Measurements from ENCODE around the gene XIAP. TPM values are rescaled to one million over a fixed set of nuclear protein-coding genes. Genes with fewer than 3 reads are reported as not detected.

Gene XIAP
- total RNA-seq, 4 donors from 2014 or later: 14.4 to 31.1 (median 26.8) TPM

DNA sequence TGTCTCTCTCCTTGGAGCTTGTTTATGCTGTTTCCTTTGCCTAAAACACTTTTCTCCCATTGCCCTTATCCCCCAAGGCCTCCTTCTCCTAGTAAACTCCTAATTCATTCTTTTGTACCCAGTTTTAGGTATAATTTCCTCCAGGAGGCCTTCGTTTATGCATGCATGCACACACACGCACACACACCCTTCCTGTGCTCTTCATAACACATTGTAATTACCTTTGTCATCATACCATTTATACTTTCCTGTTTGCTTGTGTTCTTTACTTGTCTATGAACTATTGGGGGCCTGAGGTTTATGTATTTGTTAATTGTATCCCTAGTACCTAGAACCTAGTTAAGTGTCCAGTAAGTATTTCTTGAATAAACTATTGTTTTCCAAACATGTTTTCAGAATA lies 45.5 kb downstream of the XIAP start:
- intact Hi-C loops (cut with DNase I; ENCODE audit: low total_unique reads): loop anchor here (5.0 kb wide), 1 partner anchor 57 kb away; the partner anchor contains the start of gene STAG2

DNA sequence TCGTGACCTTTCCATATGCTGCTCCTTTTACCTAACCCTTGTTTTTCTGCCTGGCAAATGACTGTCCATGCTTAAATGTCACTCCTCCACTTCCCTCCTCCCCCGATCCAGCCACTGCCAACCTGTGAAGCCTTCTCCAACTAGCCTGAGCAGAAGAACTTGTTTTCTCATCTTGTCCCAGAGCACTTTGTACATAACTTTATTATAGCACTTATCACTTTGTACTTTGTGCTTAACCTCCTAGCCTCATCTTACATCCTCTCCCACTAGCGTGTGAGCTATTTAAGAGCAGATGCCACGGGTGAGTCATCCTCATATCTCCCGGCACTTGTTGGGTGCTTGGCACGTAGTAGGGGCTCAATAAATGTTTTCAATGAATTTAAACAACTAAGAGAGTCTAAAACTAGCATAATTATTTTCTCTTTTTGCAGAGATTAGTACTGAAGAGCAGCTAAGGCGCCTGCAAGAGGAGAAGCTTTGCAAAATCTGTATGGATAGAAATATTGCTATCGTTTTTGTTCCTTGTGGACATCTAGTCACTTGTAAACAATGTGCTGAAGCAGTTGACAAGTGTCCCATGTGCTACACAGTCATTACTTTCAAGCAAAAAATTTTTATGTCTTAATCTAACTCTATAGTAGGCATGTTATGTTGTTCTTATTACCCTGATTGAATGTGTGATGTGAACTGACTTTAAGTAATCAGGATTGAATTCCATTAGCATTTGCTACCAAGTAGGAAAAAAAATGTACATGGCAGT lies 46.9 kb downstream of the XIAP start:
- Histone ChIP-seq H3K4me1 (peaks cover 0 to 19% of the 10 kb centered on the region in 2 donors), H3K27me3 (no peaks in the 10 kb centered on the region), H3K4me3 (no peak overlapping the region), H3K9me3 (no peaks in the 10 kb centered on the region), H3K27ac (peak overlapping the region; percentile 47 to 81 (median 73)), H3K36me3 (peaks cover 0 to 8% of the 10 kb centered on the region in 2 donors)
- DNase-seq: peak; percentile 12 to 46
- intact Hi-C loops (cut with DNase I; ENCODE audit: low total_unique reads) (loop anchor here (5.0 kb wide), 1 partner anchor 56 kb away; the partner anchor contains the start of gene STAG2), in situ Hi-C loops (cut with MboI; ENCODE audit: low sequenced_read_pairs in 4 of 4) (no loop called here)
- ATAC-seq: peak; percentile 86 to 93
- TF ChIP-seq, protein P1, sequence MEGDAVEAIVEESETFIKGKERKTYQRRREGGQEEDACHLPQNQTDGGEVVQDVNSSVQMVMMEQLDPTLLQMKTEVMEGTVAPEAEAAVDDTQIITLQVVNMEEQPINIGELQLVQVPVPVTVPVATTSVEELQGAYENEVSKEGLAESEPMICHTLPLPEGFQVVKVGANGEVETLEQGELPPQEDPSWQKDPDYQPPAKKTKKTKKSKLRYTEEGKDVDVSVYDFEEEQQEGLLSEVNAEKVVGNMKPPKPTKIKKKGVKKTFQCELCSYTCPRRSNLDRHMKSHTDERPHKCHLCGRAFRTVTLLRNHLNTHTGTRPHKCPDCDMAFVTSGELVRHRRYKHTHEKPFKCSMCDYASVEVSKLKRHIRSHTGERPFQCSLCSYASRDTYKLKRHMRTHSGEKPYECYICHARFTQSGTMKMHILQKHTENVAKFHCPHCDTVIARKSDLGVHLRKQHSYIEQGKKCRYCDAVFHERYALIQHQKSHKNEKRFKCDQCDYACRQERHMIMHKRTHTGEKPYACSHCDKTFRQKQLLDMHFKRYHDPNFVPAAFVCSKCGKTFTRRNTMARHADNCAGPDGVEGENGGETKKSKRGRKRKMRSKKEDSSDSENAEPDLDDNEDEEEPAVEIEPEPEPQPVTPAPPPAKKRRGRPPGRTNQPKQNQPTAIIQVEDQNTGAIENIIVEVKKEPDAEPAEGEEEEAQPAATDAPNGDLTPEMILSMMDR (IDR thresholded peaks at IDR 0.05 in 4 of 5, conservative IDR thresholded peaks at IDR 0.05 in 1 of 5): no peak
- TF ChIP-seq POLR2A (IDR thresholded peaks at IDR 0.05): no peak

More for the DNA sequence above, 45.5 kb downstream of the XIAP start:
- H3K36me3 ChIP-seq: peaks cover 0 to 14% of the 10 kb centered on the region in 2 donors
- in situ Hi-C loops (cut with MboI; ENCODE audit: low sequenced_read_pairs in 4 of 4): no loop called here
- no peaks in the 10 kb centered on the region for H3K9me3 ChIP-seq
- no peaks in the 10 kb centered on the region for H3K27me3 ChIP-seq
- TF ChIP-seq POLR2A (IDR thresholded peaks at IDR 0.05): no peak
- TF ChIP-seq, protein P1 (IDR thresholded peaks at IDR 0.05 in 4 of 5, conservative IDR thresholded peaks at IDR 0.05 in 1 of 5): no peak
- ATAC-seq (peak in 1 of 2 donors; percentile 53), DNase-seq (no peak)
- H3K4me3 ChIP-seq: no peak overlapping the region
- peaks cover 0 to 19% of the 10 kb centered on the region in 2 donors for H3K4me1 ChIP-seq
- H3K27ac ChIP-seq: peak overlapping the region; percentile 5 to 81 (median 73)

DNA sequence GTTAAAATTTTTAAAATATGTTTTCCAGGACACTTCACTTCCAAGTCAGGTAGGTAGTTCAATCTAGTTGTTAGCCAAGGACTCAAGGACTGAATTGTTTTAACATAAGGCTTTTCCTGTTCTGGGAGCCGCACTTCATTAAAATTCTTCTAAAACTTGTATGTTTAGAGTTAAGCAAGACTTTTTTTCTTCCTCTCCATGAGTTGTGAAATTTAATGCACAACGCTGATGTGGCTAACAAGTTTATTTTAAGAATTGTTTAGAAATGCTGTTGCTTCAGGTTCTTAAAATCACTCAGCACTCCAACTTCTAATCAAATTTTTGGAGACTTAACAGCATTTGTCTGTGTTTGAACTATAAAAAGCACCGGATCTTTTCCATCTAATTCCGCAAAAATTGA lies 49.7 kb downstream of the XIAP start:
- intact Hi-C loops (cut with DNase I; ENCODE audit: low total_unique reads): loop anchor here (5.0 kb wide), 1 partner anchor 53 kb away; the partner anchor contains the start of gene STAG2
- in situ Hi-C loops (cut with MboI; ENCODE audit: low sequenced_read_pairs in 4 of 4): no loop called here
- Histone ChIP-seq H3K9me3 (no peaks in the 10 kb centered on the region), H3K4me3 (no peak overlapping the region), H3K36me3 (no peaks in the 10 kb centered on the region), H3K27me3 (no peaks in the 10 kb centered on the region), H3K4me1 (peaks cover 0 to 17% of the 10 kb centered on the region in 2 donors), H3K27ac (peak overlapping the region in 1 of 4 donors; percentile 10)
- ATAC-seq: no peak
- no peak for TF ChIP-seq POLR2A (IDR thresholded peaks at IDR 0.05)
- TF ChIP-seq, protein P1 (IDR thresholded peaks at IDR 0.05 in 4 of 5, conservative IDR thresholded peaks at IDR 0.05 in 1 of 5): no peak
- DNase-seq: no peak

DNA sequence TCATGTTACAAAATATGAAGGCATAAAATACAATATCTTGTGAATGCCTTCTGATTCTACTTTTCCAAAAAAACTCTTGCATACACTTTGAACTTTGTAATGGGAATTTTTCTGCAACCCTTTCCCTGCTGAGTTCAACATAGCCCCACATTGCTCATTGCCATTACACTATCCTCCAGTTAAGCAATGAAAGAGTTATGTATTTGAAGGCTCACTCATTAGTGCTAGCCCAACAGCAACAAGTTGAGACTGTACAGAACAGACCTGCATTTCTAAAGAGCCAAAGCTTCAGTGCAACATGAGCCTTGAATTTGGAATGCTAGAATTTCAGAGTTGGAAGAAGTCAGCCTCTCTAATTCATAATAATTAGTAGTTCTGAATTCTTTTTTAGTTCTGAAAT lies 57.2 kb downstream of the XIAP start:
- intact Hi-C loops (cut with DNase I; ENCODE audit: low total_unique reads): no loop called here
- H3K9me3 ChIP-seq: no peaks in the 10 kb centered on the region
- no peaks in the 10 kb centered on the region for H3K36me3 ChIP-seq
- H3K4me3 ChIP-seq: no peak overlapping the region
- in situ Hi-C loops (cut with MboI; ENCODE audit: low sequenced_read_pairs in 4 of 4): no loop called here
- H3K4me1 ChIP-seq: no peaks in the 10 kb centered on the region
- no peaks in the 10 kb centered on the region for H3K27me3 ChIP-seq
- DNase-seq (no peak), ATAC-seq (no peak)
- H3K27ac ChIP-seq: no peak overlapping the region
- no peak for TF ChIP-seq POLR2A (IDR thresholded peaks at IDR 0.05)
- TF ChIP-seq, protein P1 (IDR thresholded peaks at IDR 0.05 in 4 of 5, conservative IDR thresholded peaks at IDR 0.05 in 1 of 5): no peak
